ENCODE data around the gene NOS1. TPM values are rescaled to one million over a fixed set of nuclear protein-coding genes. Genes with fewer than 3 reads are reported as not detected.

Gene NOS1
- total RNA-seq, 1 donor from 2014 or later = 0.05 TPM

GRCh38 chr12:117273091-117273490 is 88.3 kb downstream of the NOS1 start:
- no peaks in the 10 kb centered on the region for H3K36me3 Mint-ChIP-seq (ENCODE audit: low read depth, unreplicated experiment)
- peaks cover 1% of the 10 kb centered on the region for H3K27me3 Mint-ChIP-seq (ENCODE audit: unreplicated experiment)
- no peaks in the 10 kb centered on the region for H3K9me3 Mint-ChIP-seq (ENCODE audit: unreplicated experiment)
- H3K4me3 Mint-ChIP-seq (ENCODE audit: unreplicated experiment) = no peak overlapping the region
- no peak for DNase-seq (ENCODE audit: low spot score)
- no peaks in the 10 kb centered on the region for H3K4me1 Mint-ChIP-seq (ENCODE audit: unreplicated experiment)
- H3K27ac Mint-ChIP-seq (ENCODE audit: unreplicated experiment) = no peak overlapping the region
- no peak for TF ChIP-seq CTCF (IDR thresholded peaks at IDR 0.05; ENCODE audit: unreplicated experiment)

GRCh38 chr12:117272690-117273089 is 88.7 kb downstream of the NOS1 start:
- H3K27ac Mint-ChIP-seq (ENCODE audit: unreplicated experiment) = no peak overlapping the region
- H3K36me3 Mint-ChIP-seq (ENCODE audit: low read depth, unreplicated experiment) = no peaks in the 10 kb centered on the region
- no peak for DNase-seq (ENCODE audit: low spot score)
- H3K4me3 Mint-ChIP-seq (ENCODE audit: unreplicated experiment) = no peak overlapping the region
- no peaks in the 10 kb centered on the region for H3K4me1 Mint-ChIP-seq (ENCODE audit: unreplicated experiment)
- peaks cover 1% of the 10 kb centered on the region for H3K27me3 Mint-ChIP-seq (ENCODE audit: unreplicated experiment)
- no peaks in the 10 kb centered on the region for H3K9me3 Mint-ChIP-seq (ENCODE audit: unreplicated experiment)
- no peak for TF ChIP-seq CTCF (IDR thresholded peaks at IDR 0.05; ENCODE audit: unreplicated experiment)

- H3K27me3 Mint-ChIP-seq (ENCODE audit: unreplicated experiment) = peaks cover 5% of the 10 kb centered on the region
- DNase-seq (ENCODE audit: low spot score) = no peak
- H3K36me3 Mint-ChIP-seq (ENCODE audit: low read depth, unreplicated experiment) = no peaks in the 10 kb centered on the region
- TF ChIP-seq CTCF (IDR thresholded peaks at IDR 0.05; ENCODE audit: unreplicated experiment) = no peak
- H3K27ac Mint-ChIP-seq (ENCODE audit: unreplicated experiment) = no peak overlapping the region
- no peaks in the 10 kb centered on the region for H3K9me3 Mint-ChIP-seq (ENCODE audit: unreplicated experiment)
- no peak overlapping the region for H3K4me3 Mint-ChIP-seq (ENCODE audit: unreplicated experiment)
- H3K4me1 Mint-ChIP-seq (ENCODE audit: unreplicated experiment) = no peaks in the 10 kb centered on the region
Observed at GRCh38 chr12:117262749-117263148, 98.7 kb downstream of the NOS1 start.

GRCh38 chr12:117261247-117261646 is 100.2 kb downstream of the NOS1 start:
- Mint-ChIP-seq H3K9me3 (ENCODE audit: unreplicated experiment) (no peaks in the 10 kb centered on the region), H3K4me3 (ENCODE audit: unreplicated experiment) (no peak overlapping the region), H3K27me3 (ENCODE audit: unreplicated experiment) (peaks cover 1% of the 10 kb centered on the region), H3K36me3 (ENCODE audit: low read depth, unreplicated experiment) (no peaks in the 10 kb centered on the region), H3K4me1 (ENCODE audit: unreplicated experiment) (no peaks in the 10 kb centered on the region), H3K27ac (ENCODE audit: unreplicated experiment) (no peak overlapping the region)
- DNase-seq (ENCODE audit: low spot score) = no peak
- TF ChIP-seq CTCF (IDR thresholded peaks at IDR 0.05; ENCODE audit: unreplicated experiment) = no peak

- Mint-ChIP-seq H3K4me1 (ENCODE audit: unreplicated experiment) (no peaks in the 10 kb centered on the region), H3K9me3 (ENCODE audit: unreplicated experiment) (no peaks in the 10 kb centered on the region), H3K4me3 (ENCODE audit: unreplicated experiment) (no peak overlapping the region), H3K27me3 (ENCODE audit: unreplicated experiment) (no peaks in the 10 kb centered on the region), H3K27ac (ENCODE audit: unreplicated experiment) (no peak overlapping the region), H3K36me3 (ENCODE audit: low read depth, unreplicated experiment) (no peaks in the 10 kb centered on the region)
- no peak for TF ChIP-seq CTCF (IDR thresholded peaks at IDR 0.05; ENCODE audit: unreplicated experiment)
- no peak for DNase-seq (ENCODE audit: low spot score)
Observed at GRCh38 chr12:117255386-117255785, 106.0 kb downstream of the NOS1 start.
